Right atrium auricular region (tissue), 2 donors: ENCODE measurements around the gene TPM1. TPM values are rescaled to one million over a fixed set of nuclear protein-coding genes. Genes with fewer than 3 reads are reported as not detected.

Experiments used
- DNase-seq: peaks from one replicate; pipeline ENCODE4 v3.0.0-alpha.2; 2019; ENCODE audit warnings: low spot score
- H3K27ac ChIP-seq, 2 donors: fragments of 200-600 bp; sonication (generic); 1 replicate in 1 of 2; 2 replicates in 1 of 2; pipeline ENCODE4 v1.5.1; 2016 to 2019
- H3K27me3 ChIP-seq, 2 donors: fragments of 200-600 bp; sonication (generic); one replicate each; pipeline versions ENCODE4 v1.5.1 to v1.6.0; 2017 to 2019
- H3K36me3 ChIP-seq: fragments of 200-600 bp; sonication (generic); one replicate; pipeline ENCODE4 v1.5.1; 2016
- H3K4me1 ChIP-seq, 2 donors: fragments of 200-600 bp; sonication (generic); one replicate each; pipeline versions ENCODE4 v1.5.1 to v1.6.0; 2017 to 2019
- H3K4me3 ChIP-seq, 2 donors: fragments of 200-600 bp; sonication (generic); 1 replicate in 1 of 2; 2 replicates in 1 of 2; pipeline ENCODE4 v1.5.1; 2017 to 2019; ENCODE audit warnings: mild to moderate bottlenecking in 1 of 2, moderate library complexity in 1 of 2
- H3K9me3 ChIP-seq, 2 donors: fragments of 200-600 bp; sonication (generic); one replicate each; pipeline ENCODE4 v1.5.1; 2019
- total RNA-seq, 2 donors: library from RNA; depleted of rRNA; stranded (reverse); fragments of >200 nt; gene quantifications; one replicate each; pipeline ENCODE4 v1.1.0, GENCODE V29; 2016
- TF ChIP-seq, protein P1 (sequence below), 2 donors: fragments of 200-600 bp; sonication (generic); IDR thresholded peaks; one replicate each; pipeline ENCODE4 v1.5.1; 2019; ENCODE audit warnings: antibody characterized with exemption in 2 of 2

TPM1 gene
- total RNA-seq, 2 donors from 2014 or later = 5,368 to 7,988 TPM

DNA sequence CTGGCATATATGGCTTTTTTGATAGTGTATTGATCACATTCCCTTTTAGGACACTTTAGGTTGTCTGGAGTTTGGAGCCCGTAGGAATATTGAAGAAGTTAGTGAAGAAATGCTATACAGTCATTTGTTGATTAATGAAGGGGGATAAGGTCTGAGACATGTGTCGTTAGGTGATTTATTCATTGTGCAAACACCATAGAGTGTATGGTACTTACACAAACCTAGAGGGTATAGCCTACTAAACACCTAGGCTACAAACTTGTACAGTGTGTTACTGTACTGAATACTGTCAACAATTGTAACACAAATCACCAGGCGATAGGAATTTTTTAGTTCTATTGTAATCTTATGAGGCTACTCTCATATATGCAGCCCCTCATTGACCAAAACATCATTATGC is 3.3 kb downstream of the TPM1 start:
- H3K9me3 ChIP-seq = no peaks in the 10 kb centered on the region
- H3K27me3 ChIP-seq = no peaks in the 10 kb centered on the region
- H3K4me3 ChIP-seq = peak overlapping the region; percentile 63 to 77
- TF ChIP-seq, protein P1, sequence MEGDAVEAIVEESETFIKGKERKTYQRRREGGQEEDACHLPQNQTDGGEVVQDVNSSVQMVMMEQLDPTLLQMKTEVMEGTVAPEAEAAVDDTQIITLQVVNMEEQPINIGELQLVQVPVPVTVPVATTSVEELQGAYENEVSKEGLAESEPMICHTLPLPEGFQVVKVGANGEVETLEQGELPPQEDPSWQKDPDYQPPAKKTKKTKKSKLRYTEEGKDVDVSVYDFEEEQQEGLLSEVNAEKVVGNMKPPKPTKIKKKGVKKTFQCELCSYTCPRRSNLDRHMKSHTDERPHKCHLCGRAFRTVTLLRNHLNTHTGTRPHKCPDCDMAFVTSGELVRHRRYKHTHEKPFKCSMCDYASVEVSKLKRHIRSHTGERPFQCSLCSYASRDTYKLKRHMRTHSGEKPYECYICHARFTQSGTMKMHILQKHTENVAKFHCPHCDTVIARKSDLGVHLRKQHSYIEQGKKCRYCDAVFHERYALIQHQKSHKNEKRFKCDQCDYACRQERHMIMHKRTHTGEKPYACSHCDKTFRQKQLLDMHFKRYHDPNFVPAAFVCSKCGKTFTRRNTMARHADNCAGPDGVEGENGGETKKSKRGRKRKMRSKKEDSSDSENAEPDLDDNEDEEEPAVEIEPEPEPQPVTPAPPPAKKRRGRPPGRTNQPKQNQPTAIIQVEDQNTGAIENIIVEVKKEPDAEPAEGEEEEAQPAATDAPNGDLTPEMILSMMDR (IDR thresholded peaks at IDR 0.05) = no peak
- H3K36me3 ChIP-seq = peaks cover 72% of the 10 kb centered on the region
- peak overlapping the region; percentile 95 to 97 for H3K27ac ChIP-seq
- peaks cover 0 to 65% of the 10 kb centered on the region in 2 donors for H3K4me1 ChIP-seq
- DNase-seq = no peak

DNA sequence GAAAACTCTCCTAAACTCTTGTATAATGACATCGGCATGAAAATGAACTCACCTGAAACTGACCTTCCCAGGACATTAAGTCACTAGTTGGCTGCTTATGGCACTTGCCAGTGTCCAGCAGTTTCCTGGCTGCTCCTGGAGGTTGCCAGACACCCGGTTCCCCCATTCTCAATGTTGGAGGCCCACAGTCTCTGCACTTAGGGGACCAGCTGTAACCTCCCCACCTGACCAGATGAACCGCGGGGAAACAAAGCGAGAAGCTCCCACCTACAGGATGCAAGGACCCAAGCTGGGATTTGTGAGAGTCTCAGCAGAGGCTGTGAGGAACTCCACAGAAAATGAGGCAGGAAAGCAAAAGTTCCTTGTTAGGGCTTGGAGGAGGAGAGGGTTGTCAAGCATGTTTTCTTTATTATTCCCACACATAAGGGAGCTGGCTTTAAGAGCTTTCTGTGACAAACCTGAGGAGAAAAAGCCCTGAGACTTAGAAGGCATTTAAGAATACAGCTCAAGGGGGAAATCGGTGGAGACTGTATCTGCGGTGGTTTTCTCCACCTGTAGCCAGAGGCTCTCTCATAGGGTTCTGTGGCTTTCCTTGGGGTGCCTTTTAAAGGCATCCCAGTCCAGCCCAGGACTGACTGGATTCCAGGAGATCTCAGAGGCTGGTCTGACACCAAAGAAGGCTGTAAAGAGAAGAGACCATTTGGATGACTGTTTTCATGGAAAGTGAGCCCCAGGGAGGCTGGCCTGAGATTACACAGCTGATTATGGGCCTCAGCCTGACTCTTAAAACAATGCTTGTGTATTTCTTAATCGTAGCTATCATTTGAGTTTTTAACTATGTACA is 4.6 kb downstream of the TPM1 start:
- TF ChIP-seq, protein P1 (IDR thresholded peaks at IDR 0.05) = no peak
- no peaks in the 10 kb centered on the region for H3K9me3 ChIP-seq
- H3K4me3 ChIP-seq = peak overlapping the region; percentile 63 to 77
- H3K27ac ChIP-seq = peak overlapping the region; percentile 95 to 97
- peaks cover 0 to 71% of the 10 kb centered on the region in 2 donors for H3K4me1 ChIP-seq
- H3K36me3 ChIP-seq = peaks cover 78% of the 10 kb centered on the region
- DNase-seq = no peak
- H3K27me3 ChIP-seq = no peaks in the 10 kb centered on the region

DNA sequence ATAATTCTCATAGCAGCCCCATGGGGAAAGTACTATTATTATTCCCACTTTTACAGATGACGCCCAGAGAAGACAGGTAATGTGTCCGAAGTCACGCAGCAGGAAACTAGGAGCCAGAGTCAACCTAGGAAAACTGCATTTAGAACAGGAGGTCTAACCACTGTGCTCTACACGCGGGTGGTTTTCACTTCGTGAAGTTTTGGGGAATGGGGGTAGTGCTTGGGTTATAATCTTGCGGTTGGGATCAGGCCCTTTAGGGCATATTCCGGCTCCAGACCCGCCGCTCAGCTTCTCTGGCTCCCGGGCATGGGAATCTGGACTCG is 5.2 kb downstream of the TPM1 start:
- peaks cover 0 to 77% of the 10 kb centered on the region in 2 donors for H3K4me1 ChIP-seq
- TF ChIP-seq, protein P1 (IDR thresholded peaks at IDR 0.05) = no peak
- peak overlapping the region; percentile 95 to 97 for H3K27ac ChIP-seq
- DNase-seq = no peak
- H3K27me3 ChIP-seq = no peaks in the 10 kb centered on the region
- H3K36me3 ChIP-seq = peaks cover 84% of the 10 kb centered on the region
- peak overlapping the region; percentile 63 to 77 for H3K4me3 ChIP-seq
- H3K9me3 ChIP-seq = no peaks in the 10 kb centered on the region

DNA sequence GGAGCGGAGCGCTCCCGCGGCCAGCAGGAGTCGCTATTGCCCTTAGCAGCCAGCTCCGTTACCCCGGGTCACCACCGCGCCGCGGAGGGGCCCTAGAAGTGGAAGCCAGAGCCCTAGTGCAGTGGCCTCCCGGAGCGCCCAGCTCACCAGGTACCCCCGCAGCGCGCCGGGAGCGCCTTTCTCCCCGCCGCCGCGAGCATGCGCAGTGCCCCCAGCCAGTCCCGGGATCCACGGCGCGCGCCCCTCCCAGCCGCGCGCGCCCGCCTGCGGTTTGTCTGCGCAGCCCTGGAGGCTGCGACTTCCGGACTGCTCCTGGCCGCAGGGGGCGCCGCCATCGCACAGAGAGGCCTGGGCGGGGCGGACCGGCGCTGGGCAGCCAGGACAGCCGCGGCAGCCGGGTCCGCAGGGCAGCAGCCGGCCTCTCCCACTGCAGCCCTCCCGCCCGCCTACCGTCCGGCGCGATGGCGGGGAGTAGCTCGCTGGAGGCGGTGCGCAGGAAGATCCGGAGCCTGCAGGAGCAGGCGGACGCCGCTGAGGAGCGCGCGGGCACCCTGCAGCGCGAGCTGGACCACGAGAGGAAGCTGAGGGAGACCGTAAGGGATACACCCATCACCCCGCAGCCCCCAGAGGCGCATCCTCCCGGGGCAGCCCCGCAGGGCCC is 5.7 kb downstream of the TPM1 start:
- TF ChIP-seq, protein P1 (IDR thresholded peaks at IDR 0.05) = peak; percentile 87 to 96
- Histone ChIP-seq H3K27ac (peak overlapping the region; percentile 95 to 97), H3K4me1 (peaks cover 0 to 82% of the 10 kb centered on the region in 2 donors), H3K27me3 (no peaks in the 10 kb centered on the region), H3K4me3 (peak overlapping the region; percentile 63 to 77), H3K9me3 (no peaks in the 10 kb centered on the region), H3K36me3 (peaks cover 86% of the 10 kb centered on the region)
- DNase-seq = peak; percentile 88

DNA sequence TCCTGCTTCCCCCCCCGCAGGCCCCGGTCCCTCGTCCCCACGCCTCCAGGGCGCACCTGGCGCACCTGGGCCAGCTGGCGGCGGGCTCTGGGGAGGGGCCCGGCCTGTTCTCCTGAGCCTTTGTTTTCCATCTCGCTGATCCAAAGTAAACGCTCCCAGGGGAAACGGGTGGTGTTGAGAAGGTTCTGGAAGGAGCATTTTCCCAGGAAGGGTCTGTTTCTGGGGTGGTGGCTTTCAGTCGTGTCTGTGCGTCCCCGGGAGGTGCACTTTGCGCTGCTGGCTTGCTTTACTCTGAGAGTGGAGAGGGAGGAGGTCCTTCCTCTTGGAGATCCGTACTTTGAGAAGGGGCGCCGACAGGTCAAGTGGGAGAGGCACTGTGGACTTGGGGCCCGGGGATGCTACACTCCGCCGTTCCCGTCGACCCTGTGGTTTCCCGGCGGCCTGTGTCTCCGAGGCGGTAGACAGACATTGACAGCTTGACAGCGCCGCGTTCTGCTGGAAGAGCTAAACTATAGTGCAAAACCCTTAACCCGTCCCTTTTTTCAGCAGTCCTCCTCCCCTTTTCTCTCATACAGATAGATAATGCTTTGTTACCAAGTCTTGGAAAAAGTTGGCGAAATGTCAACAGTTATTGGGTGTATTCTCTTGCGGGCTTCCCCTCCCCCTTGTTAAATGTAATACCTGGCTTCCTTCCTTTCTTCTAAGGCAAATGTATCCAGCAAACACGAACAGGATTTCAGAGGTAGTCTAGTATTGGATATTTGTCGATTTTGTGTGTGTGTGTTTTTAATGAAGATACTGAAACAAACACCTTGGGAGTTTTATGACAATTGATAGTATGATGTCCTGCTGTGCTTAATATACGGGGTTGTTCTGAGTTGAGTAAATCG is 6.5 kb downstream of the TPM1 start:
- no peak for DNase-seq
- Histone ChIP-seq H3K9me3 (no peaks in the 10 kb centered on the region), H3K27ac (peak overlapping the region; percentile 95 to 97), H3K4me1 (peaks cover 0 to 87% of the 10 kb centered on the region in 2 donors), H3K27me3 (no peaks in the 10 kb centered on the region), H3K36me3 (peaks cover 82% of the 10 kb centered on the region), H3K4me3 (peak overlapping the region; percentile 63 to 77)
- TF ChIP-seq, protein P1 (IDR thresholded peaks at IDR 0.05) = no peak
